ENCODE data around the gene SLC6A1.

SLC6A1 gene

DNA sequence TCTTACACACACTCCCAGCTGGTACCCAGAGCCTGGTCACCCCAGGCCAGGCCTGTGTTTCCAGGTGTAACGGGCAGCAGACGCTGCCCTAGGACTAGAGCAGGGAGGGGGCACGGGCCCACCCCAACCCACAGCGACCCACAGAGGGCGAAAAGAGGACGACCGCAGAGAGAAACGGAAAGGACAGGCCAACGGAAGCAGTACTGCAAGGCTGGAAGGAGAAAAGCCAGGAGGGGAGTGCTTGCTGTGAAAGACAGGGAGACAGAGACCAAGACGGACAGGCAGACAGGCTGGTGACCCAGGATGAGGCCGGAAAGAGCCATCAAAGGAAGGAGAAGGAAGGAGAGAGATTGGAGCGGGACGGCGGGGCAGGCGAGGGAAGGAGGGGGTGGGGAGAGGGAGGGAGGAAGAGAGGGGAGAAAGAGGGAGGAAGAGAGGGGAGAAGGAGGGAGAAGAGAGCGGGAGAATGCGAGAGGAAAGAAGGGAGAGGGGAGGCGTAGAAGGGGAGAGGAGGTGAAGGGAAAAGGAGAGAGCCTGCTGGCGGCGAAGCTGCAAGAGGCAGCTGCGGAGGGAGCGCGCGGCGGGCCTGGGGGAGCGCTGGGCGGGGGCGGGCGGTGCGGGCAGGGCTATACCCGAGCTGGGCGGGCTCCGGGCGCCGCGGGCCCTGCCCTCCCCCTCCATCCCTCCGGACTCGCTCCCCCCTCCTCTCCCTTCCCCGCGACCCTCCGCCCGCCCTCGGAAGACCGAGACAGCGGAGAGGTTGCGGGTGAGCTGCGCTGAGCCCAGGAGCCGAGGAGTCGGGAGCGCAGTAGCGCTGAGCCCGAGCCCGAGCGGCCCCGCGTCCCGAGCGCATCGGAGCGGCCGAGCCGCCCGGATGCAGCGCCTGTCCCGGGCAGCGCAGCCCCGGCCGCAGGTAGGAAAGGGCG is at the start of gene SLC6A1:
SLC6A1 (plus strand) TSS at position 732 of the 926 bp plus-strand sequence. CDS start 24,464 bp downstream, outside the sequence.
- in situ Hi-C loops (cut with MboI; ENCODE audit: low pct_unique_long_range_greater_than_20kb, low sequenced_read_pairs), result no loop called here
- peak; percentile 40 for DNase-seq

DNA sequence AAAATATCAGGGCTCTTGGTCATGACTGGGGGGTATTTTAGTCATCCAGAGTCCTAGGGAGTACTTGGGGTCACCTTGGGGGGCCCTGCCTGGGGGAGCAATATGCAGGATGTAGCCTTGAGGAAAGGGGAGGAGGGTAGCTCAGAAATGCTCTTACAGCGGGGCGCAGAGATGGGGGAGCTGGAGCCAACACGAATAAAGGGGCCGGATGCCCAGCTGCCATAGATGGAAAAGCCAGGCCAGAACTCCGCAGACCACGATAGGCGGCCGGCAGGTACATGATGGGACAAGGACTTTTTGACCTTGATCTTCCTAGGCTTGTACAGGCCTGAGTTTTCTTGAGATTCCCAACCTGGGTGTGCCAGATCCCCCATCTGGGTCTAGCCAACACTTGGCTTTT is 47.7 kb upstream of the SLC6A1 start:
- in situ Hi-C loops (cut with MboI; ENCODE audit: low pct_unique_long_range_greater_than_20kb, low sequenced_read_pairs), result no loop called here
- DNase-seq, result no peak

DNA sequence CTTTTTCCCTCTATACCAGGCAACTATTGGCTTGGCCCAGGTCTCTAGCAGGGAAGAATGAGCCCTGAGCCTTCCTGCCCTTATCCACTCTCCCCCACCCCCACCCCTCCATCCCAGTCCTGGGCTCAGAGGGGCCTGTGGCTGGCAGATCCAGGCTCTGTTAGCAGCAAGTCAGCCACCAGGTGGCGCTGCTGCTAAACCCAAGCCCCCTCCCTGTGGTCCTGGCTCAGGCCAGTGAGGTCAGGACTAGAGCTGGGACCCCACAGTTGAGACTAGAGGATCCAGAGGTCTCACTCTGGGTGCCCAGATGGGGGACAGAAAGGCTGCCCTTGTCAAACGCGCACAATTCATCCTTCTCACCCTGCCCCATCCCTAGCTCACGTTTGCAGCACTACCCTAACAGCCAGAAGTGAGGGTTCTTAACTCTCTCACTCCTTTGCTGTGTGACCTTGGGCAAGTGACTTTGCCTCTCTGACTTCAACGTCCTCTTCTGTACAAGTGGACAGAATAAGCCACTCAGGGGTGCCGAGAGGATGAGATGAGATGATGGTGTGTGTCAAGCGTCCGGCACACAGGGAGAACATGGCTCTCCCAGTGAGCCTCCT is 46.8 kb upstream of the SLC6A1 start:
- in situ Hi-C loops (cut with MboI; ENCODE audit: low pct_unique_long_range_greater_than_20kb, low sequenced_read_pairs), result no loop called here
- DNase-seq, result peak; percentile 70

DNA sequence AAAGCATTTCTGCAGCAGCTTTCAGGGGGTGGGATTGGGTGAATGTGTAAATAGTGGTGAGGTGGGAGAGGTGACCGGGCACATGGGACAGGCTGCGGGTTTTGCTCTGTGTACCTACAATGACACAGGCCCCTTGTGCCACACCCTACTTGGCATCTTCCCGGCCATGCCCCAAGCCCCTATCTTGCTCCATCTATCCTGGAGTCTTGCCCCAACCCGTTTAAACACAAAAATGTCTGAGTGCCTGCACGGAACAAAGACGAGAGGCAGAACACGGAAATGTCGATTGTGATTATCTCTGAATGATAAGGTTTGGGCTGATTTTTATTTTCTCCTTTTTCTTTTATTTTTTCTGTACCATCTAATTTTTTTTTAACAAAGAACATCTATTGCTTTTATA is 46.0 kb upstream of the SLC6A1 start:
- in situ Hi-C loops (cut with MboI; ENCODE audit: low pct_unique_long_range_greater_than_20kb, low sequenced_read_pairs), result no loop called here

DNA sequence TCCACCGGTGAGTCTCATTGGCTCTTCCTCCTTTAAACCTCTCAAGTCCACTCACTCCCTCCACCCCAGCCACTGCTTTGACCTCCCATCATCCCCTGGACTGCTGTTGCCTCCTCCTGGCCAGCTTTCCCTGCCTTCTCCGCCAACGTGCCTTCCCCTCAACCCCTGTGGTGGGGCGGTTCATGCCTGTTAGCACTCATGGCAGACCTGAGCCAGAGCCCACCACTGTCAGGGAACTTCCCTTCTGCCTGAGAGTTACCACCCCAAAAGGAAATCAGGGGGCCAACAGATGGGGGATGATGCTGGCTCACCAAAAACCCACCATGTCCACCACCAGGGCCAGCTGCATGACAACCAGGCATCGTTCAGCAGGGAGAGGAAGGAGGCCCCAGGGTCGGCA is 44.2 kb upstream of the SLC6A1 start:
- in situ Hi-C loops (cut with MboI; ENCODE audit: low pct_unique_long_range_greater_than_20kb, low sequenced_read_pairs), result no loop called here

More for the DNA sequence above, 46.0 kb upstream of the SLC6A1 start:
- DNase-seq, result no peak

DNA sequence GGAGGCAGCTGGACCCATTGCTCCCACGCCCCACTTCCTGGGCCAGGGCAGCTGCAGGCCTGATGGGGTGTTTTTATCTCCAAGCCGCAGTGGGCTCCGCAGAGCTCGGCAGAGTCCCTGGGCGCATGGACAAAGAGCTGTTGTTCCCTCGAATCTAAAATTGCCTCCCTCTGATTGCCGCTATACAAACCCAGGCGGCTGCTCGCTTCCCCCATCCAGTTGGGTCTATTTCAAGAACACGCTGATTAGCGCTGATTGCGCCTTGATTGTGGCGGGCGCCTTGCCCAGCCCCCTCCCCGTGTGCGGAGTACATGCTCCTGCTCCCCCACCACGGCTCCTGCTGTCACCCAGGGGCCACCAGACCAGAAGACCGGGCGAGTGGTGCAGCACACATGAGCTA is 43.4 kb upstream of the SLC6A1 start:
- in situ Hi-C loops (cut with MboI; ENCODE audit: low pct_unique_long_range_greater_than_20kb, low sequenced_read_pairs), result no loop called here
- no peak for DNase-seq

More for the DNA sequence above, 44.2 kb upstream of the SLC6A1 start:
- DNase-seq, result no peak

DNA sequence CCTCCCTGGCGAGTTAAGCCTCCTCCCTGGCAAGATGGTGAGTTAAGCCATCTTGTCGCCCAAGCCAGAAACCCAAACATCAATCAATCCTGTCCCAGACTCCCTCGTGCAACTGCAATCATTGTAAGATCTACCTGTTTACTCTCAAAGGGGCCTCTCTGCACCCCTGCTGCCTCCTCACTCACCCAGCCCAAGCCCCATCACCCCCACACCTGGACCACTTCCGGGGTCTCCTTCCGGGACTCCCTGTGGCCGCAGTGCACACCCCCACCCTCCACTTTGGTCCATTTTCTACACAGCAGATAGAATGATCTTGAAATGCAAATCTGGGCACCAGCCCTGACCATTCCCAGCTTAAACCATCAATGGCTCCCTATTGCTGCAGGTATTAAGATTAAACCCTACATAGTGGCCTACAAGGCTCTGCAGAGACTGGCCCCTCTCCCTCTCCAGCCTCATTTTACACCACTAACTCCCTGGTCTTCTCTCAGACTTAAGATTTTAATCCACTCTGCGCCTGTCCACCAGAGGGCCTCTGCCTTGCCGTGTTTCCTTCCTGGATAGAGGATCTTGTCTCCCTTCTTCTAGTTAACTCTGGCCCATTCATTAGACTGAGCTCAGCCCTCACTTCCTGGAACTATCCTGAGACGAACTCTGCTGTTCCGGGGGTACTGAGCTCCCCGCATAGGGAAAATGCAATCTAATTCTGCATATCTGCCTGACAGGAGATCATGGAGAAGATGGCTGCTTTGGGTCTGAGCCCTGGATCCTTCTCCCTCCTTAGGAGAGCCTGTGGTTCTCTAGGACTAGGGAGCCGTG is 41.9 kb upstream of the SLC6A1 start:
- in situ Hi-C loops (cut with MboI; ENCODE audit: low pct_unique_long_range_greater_than_20kb, low sequenced_read_pairs), result no loop called here
- peak; percentile 33 for DNase-seq

DNA sequence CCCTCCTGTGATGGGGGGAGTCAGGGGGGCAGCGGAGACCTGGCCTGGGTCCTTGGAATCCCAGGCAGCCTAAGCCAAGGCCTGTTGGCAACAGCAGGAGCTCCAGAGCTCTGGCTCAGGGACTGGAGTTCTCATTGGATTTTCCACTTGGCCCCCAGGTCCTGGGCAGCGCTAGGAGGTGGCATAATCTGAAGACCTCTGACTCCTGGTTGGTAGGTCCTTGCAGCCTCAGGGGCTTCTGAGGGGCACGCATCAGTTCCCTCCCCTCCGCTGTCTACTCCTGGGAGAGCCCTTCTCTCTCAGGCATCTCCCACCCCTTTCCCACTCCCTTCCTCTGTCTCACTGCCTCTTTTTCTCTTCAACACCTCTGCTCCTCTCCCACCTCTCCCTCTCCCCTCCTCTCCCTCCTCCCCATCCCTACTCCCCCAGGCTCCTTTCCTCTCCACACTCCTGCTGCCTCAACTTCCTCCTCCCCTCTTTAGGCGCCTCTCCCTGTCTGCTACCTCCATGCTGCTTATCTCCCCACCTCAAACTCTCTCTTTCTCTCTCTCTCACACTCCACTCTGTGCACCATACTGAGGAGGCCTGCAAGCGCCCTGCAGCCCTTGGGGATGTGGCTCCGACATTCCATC is 41.1 kb upstream of the SLC6A1 start:
- no peak for DNase-seq
- in situ Hi-C loops (cut with MboI; ENCODE audit: low pct_unique_long_range_greater_than_20kb, low sequenced_read_pairs), result no loop called here

DNA sequence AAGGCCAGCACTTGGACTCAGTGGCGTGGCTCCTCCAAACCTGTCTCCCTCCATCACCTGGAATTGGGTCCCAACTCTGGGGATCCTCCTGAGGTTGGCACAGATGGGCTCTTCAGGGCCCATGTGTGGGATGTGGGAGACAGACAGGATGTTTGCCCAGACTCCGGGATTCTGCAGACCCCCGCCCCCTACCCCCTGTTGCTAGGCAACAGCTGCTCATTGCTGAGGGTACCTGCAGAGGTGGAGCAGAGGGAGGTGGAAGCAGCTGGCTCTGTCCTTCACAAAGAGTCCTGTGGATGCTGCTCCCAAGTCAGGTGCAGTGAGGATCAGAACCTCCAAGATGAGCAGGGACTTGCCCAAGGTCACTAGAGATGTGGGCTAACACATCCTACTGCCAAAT is 40.0 kb upstream of the SLC6A1 start:
- DNase-seq, result no peak
- in situ Hi-C loops (cut with MboI; ENCODE audit: low pct_unique_long_range_greater_than_20kb, low sequenced_read_pairs), result no loop called here

DNA sequence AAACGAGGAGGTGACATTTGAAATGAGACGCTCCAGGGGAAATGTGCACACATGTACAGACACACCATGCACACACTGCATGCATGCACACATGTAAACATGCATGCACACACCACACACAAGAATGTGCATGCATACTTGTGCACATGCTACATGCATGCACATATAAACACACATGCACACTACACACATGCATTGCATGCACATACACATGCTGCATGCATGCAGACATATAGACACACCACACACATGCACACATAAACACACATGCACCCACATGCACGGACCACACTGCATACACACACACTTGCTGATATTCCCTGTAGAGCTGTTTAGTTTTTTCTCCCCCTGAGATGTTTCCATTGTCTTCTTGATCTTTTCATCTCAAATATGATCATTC is 37.8 kb upstream of the SLC6A1 start:
- in situ Hi-C loops (cut with MboI; ENCODE audit: low pct_unique_long_range_greater_than_20kb, low sequenced_read_pairs), result no loop called here
- no peak for DNase-seq

DNA sequence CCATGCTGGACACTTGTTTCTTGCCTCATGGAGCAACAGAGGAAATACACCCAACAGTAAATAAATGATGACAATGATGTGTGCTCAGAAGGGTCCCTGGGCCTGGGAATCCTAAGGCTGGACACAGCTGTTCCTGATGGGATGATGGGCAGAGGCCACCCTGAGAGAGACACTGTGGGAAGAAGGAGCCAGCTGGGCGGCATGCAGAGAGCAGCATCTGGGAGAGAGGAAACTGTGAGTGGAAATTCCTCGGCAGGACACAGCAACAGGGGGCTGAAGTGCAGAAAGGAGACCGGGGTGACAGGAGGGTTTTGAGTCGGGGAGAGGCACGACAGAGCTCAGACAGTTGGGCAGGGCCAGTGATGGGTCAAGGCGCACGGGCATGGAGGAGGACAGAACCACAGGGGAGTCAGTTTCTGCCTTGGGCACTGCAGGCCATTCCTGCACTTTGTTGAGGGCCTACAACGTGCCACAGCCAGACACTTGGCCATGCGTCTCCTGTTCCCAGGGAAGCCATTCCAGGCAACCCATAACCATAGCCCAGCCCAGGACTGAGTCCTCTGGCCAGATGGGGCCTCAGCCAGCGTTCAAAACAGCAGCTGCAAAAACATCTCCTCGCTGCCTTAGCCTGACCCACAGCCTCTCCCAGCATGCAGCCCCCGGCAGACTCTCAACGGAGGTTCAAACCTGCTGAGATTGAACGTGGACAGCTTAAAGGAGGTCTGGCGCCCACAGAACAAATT is 36.7 kb upstream of the SLC6A1 start:
- in situ Hi-C loops (cut with MboI; ENCODE audit: low pct_unique_long_range_greater_than_20kb, low sequenced_read_pairs), result no loop called here

DNA sequence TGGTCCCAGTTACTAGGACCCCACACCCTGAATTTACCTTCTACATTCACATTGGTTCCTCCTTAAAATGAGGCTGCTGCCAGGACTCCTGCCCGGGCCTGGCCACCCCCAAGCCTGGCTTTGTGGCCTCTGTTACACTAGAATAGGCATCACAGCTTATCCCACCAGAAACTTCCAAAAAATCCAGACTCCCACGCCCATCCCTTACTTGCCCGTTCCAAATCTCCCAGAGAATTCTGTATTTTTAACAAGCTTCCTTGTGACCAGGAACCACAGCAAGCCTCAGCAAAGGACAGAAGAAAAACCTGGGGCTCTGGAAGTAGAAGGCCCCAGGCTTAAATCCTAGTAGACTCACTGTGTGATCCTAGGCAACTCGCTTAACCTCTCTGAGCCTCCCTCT is 36.0 kb upstream of the SLC6A1 start:
- in situ Hi-C loops (cut with MboI; ENCODE audit: low pct_unique_long_range_greater_than_20kb, low sequenced_read_pairs), result no loop called here

More for the DNA sequence above, 36.7 kb upstream of the SLC6A1 start:
- DNase-seq, result no peak

DNA sequence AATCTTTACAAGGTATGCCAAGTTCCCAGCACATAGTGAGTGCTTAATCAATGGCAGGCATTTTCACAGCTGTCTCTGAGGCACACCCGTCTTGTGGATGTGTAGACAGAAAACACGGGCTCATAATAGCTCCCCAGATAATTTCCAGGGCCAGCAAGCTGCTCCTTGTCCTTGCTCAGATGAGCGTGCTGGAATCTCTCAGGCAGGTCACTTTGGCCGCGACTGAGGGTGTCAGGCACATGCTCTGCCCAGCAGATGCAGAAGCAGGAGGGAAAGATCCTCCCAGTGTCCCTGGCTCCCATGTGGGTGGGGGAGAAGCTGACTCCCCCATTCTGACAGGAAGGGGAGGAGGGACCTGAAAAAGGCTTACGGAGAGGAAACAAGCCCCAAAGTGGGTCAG is 35.6 kb upstream of the SLC6A1 start:
- in situ Hi-C loops (cut with MboI; ENCODE audit: low pct_unique_long_range_greater_than_20kb, low sequenced_read_pairs), result no loop called here
- DNase-seq, result no peak

More for the DNA sequence above, 36.0 kb upstream of the SLC6A1 start:
- DNase-seq, result no peak

DNA sequence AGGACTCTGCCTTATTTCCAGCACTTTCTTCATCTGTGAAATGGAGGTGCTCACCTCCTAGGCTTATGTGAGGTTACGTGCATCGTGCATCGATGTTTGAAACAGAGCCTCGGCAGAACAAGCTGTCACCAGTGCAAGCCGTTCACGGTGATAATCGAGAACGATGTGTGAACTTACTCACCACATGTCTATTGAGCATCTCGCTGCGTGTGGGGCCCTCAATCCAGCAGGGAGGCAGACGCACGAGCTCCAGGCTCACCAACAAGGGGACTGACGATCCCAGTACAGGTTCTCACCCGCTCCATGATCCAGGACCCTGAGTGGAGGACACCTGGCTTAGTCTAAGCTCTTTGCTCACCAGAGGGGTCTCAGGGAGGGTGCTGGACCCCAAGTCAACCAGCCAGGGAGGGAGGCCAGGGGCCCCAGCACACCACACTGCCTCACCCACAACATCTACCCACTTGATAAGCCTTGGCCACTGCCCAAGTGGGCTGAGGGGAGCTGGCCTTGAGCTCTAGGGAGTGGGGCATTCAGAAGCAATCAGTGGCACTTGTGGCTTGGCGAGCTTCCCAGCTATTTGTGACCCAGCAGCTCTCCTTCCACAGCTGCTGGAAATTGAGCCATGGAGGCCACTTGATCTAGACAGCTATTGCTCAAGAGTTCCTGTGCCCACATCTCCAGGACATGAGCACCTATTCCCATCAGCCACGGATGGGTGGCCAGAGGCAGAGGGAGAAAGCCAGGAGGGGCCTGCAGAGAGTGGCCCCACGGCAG is 34.4 kb upstream of the SLC6A1 start:
- peak; percentile 39 for DNase-seq
- in situ Hi-C loops (cut with MboI; ENCODE audit: low pct_unique_long_range_greater_than_20kb, low sequenced_read_pairs), result no loop called here

DNA sequence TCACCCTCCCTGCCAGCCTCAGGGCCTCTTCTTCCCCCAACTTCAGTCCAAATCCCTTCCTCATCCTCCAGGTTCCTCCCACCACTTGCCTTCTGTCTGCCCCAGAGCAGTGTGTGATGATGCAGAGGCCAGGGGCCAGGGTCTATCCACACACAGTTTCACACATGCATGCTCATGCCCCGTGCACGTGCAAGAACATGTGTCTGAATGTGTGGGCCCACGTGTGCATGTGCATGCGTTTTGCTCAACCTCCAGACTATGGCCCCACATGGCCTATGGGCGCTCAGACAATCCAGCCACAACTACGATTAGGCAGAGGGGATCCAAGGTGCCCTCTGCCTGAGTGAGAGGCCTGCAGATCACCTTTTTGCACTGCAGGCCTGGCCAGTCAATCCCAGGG is 32.3 kb upstream of the SLC6A1 start:
- in situ Hi-C loops (cut with MboI; ENCODE audit: low pct_unique_long_range_greater_than_20kb, low sequenced_read_pairs), result no loop called here
- no peak for DNase-seq

DNA sequence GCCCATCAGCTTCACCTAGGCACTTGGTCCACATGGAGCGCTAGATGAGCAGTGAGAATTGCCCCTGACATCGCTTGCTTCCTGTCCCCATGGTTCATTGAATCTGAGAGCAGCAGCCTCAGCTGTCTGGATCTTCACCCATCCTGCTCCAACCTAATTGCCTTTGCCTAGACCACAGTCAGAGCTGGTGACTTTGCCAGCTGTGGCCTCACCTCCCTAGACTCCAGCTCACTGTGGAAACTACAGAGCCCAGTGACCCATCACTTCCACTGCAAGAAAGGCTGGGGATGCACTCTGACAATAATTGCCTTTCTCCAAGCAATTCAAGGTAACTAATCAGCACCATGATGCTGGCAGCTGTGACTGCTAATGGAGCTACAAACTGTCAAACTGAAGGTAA is 30.6 kb upstream of the SLC6A1 start:
- no peak for DNase-seq
- in situ Hi-C loops (cut with MboI; ENCODE audit: low pct_unique_long_range_greater_than_20kb, low sequenced_read_pairs), result no loop called here

DNA sequence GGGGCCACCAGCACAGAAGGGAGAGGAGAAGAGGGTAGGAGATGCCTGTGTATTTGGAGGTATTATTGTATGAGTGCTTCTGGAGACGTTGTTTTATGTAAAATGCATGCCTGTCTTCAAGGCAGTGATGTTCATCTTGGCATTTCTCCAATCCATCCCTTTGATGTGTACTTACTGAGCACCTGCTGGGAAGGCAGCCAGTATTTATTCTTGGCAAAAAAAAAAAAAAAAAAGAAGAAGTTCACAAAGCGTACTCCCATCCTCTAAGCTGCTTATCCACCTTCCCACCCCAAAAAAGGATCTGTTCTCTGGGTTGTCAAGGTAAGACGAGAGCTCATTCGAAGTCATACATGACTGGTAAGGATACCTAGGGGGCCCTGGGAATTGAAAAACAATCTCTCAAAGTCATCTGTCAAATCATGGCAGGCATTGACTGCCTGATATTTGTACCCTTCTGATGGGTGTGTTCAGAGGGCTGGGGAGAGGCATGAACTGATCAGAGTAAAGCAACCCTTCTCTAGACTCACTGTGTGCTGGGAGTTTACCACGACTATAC is 30.0 kb upstream of the SLC6A1 start:
- in situ Hi-C loops (cut with MboI; ENCODE audit: low pct_unique_long_range_greater_than_20kb, low sequenced_read_pairs), result no loop called here
- no peak for DNase-seq

All from KBM-7 (cell line).